Endothelial cell of umbilical vein (primary cell): ENCODE results near the gene AKAIN1. TPM values are rescaled to one million over a fixed set of nuclear protein-coding genes. Genes with fewer than 3 reads are reported as not detected.

ENCODE experiments used
- BruUV-seq: library from RNA; stranded (reverse); fragments of 400-500 nt; replicated peaks from 2 replicates; lab custom pipeline; 2021; lab: Mats Ljungman, UMichigan
- CTCF ChIA-PET: fragments of 300-600, 350-600 bp; sonication (Branson Sonifier 250); formaldehyde crosslinking; loops from one replicate; lab custom pipeline; 2021; ENCODE audit warnings: antibody characterized with exemption, inconsistent platforms; lab: Charles Lee
- POLR2A ChIA-PET: fragments of 300-600, 350-600 bp; sonication (Branson Sonifier 250); formaldehyde crosslinking; loops from one replicate; lab custom pipeline; 2021; ENCODE audit warnings: antibody characterized with exemption, inconsistent platforms; lab: Charles Lee
- DNase-seq: peaks from one replicate; pipeline ENCODE4 v3.0.0-alpha.2; 2011; ENCODE audit warnings: low read depth, low spot score
- FAIRE-seq: peaks from 2 replicates; lab custom pipeline; 2011; peaks lifted over from hg19 to GRCh38; lab: Jason Lieb, UNC
- H2AFZ ChIP-seq: 2 replicates; pipeline ENCODE4 v1.6.0; 2012; ENCODE audit warnings: low read depth, low read length, control low read depth, inconsistent platforms
- H3K27ac ChIP-seq: 2 replicates; pipeline ENCODE4 v1.5.1; 2011; ENCODE audit warnings: low read depth, mild to moderate bottlenecking, control low read depth, low read length, moderate library complexity; ENCODE audit not compliant: insufficient read depth
- H3K27me3 ChIP-seq, 2 experiments: 2 replicates each; pipeline versions ENCODE4 v1.6.0 to v1.6.1; 2011; ENCODE audit warnings: low read length in 2 of 2, mixed read lengths in 1 of 2; ENCODE audit not compliant: control insufficient read depth in 2 of 2, insufficient read depth in 2 of 2
- H3K36me3 ChIP-seq, 2 experiments: 2 replicates in 1 of 2; 3 replicates in 1 of 2; pipeline ENCODE4 v1.5.1; 2011; ENCODE audit warnings: low read length in 2 of 2, mild to moderate bottlenecking in 1 of 2, moderate library complexity in 1 of 2; ENCODE audit not compliant: control insufficient read depth in 2 of 2, insufficient read depth in 2 of 2; ENCODE audit errors: extremely low read depth in 1 of 2
- H3K4me1 ChIP-seq: 3 replicates; pipeline ENCODE4 v1.5.1; 2011; ENCODE audit warnings: mild to moderate bottlenecking, low read length; ENCODE audit not compliant: control insufficient read depth, insufficient read depth; ENCODE audit errors: extremely low read depth
- H3K4me2 ChIP-seq: 2 replicates; pipeline ENCODE4 v1.6.1; 2011; ENCODE audit warnings: low read length, control low read depth, mixed read lengths; ENCODE audit not compliant: insufficient read depth
- H3K4me3 ChIP-seq, 3 experiments: fragments of 200-600 bp in 1 of 3; sonication (generic), shearing (Covaris generic) in 1 of 3; replicated peaks in 1 of 3; 2 replicates each; pipeline ENCODE4 v1.5.1; 2011 to 2016; ENCODE audit warnings: control low read depth in 3 of 3, low read length in 3 of 3, mild to moderate bottlenecking in 2 of 3, inconsistent platforms in 1 of 3, low read depth in 1 of 3, moderate library complexity in 1 of 3; ENCODE audit not compliant: insufficient read depth in 1 of 3
- H3K79me2 ChIP-seq: 2 replicates; pipeline ENCODE4 v1.6.0; 2012; ENCODE audit warnings: low read length, inconsistent platforms; ENCODE audit not compliant: control insufficient read depth, insufficient read depth
- H3K9ac ChIP-seq: replicated peaks from 2 replicates; pipeline ENCODE3; 2011; ENCODE audit warnings: low read length, control low read depth; ENCODE audit not compliant: insufficient read depth; ENCODE audit errors: extremely low read depth
- H3K9me1 ChIP-seq: replicated peaks from 3 replicates; pipeline ENCODE4 v1.6.0; 2011; ENCODE audit warnings: mild to moderate bottlenecking, low read length; ENCODE audit not compliant: control insufficient read depth, insufficient read depth; ENCODE audit errors: extremely low read depth
- H3K9me3 ChIP-seq: replicated peaks from 2 replicates; pipeline ENCODE4 v1.5.1; 2012; ENCODE audit warnings: low read length, inconsistent platforms; ENCODE audit not compliant: control insufficient read depth, insufficient read depth
- H4K20me1 ChIP-seq: replicated peaks from 2 replicates; pipeline ENCODE3; 2011; ENCODE audit warnings: mild to moderate bottlenecking, low read length; ENCODE audit not compliant: control insufficient read depth, insufficient read depth; ENCODE audit errors: extremely low read depth
- CTCF ChIP-seq, 2 donors: IDR thresholded peaks; 1 replicate in 1 of 2; 2 replicates in 1 of 2; pipeline ENCODE4 v1.5.1; 2011; ENCODE audit warnings: low read length in 2 of 2, mild to moderate bottlenecking in 2 of 2, moderate library complexity in 2 of 2, control low read depth in 1 of 2, inconsistent platforms in 1 of 2, low read depth in 1 of 2; ENCODE audit not compliant: insufficient read depth in 1 of 2; ENCODE audit errors: extremely low read depth in 1 of 2
- EZH2 ChIP-seq: IDR thresholded peaks from 2 replicates; pipeline ENCODE4 v1.6.1; 2012; ENCODE audit warnings: borderline replicate concordance, low read depth, mild to moderate bottlenecking, moderate library complexity, low read length, inconsistent platforms; ENCODE audit not compliant: severe bottlenecking
- FOS ChIP-seq: IDR thresholded peaks from 2 replicates; pipeline ENCODE4 v1.6.1; 2011; ENCODE audit warnings: mild to moderate bottlenecking, low read length, moderate library complexity, borderline replicate concordance; ENCODE audit not compliant: insufficient read depth
- GATA2 ChIP-seq: IDR thresholded peaks from 2 replicates; pipeline ENCODE4 v1.7.0; 2011; ENCODE audit warnings: low read depth, mild to moderate bottlenecking, moderate library complexity, mixed read lengths, low read length; ENCODE audit not compliant: insufficient read length, insufficient read depth
- JUN ChIP-seq: IDR thresholded peaks from 2 replicates; pipeline ENCODE4 v1.6.1; 2011; ENCODE audit warnings: borderline replicate concordance, low read depth; ENCODE audit not compliant: insufficient read length, insufficient read depth
- MAX ChIP-seq: IDR thresholded peaks from 2 replicates; pipeline ENCODE4 v1.6.1; 2011; ENCODE audit not compliant: insufficient read depth, insufficient read length
- MYC ChIP-seq: IDR thresholded peaks from one replicate; pipeline ENCODE4 v1.6.1; 2011; ENCODE audit warnings: mild to moderate bottlenecking, low read depth, low read length
- POLR2A ChIP-seq: IDR thresholded peaks from 2 replicates; pipeline ENCODE4 v1.6.1; 2012; ENCODE audit warnings: low read depth, mild to moderate bottlenecking, control low read depth, low read length
- POLR2AphosphoS5 ChIP-seq: IDR thresholded peaks from 2 replicates; pipeline ENCODE4 v1.6.1; 2012; ENCODE audit warnings: low read depth, mild to moderate bottlenecking, control low read depth, low read length, moderate library complexity; ENCODE audit not compliant: insufficient read depth
- dilution Hi-C: fragments of 300-500 bp; cut with MboI; formaldehyde crosslinking; loops from one replicate; pipeline ENCODE4 v1.15.0; 2019; ENCODE audit warnings: low sequenced_read_pairs; ENCODE audit not compliant: extremely low pct_ligation_motif_present
- intact Hi-C: fragments of 100-400 bp; cut with micrococcal nuclease; formaldehyde crosslinking; loops from one replicate; pipeline ENCODE4 v1.10.0; 2022
- polyA plus RNA-seq, 4 experiments: library from polyadenylated mRNA; depleted of rRNA in 3 of 4; stranded (reverse) in 3 of 4; unstranded in 1 of 4; fragments of >200 nt; gene quantifications; 2 replicates each; pipeline versions ENCODE4 v1.2.1 to v1.2.3, GENCODE V29; 2011 to 2012; ENCODE audit warnings: missing spikeins in 1 of 4
- total RNA-seq: library from RNA; stranded (reverse); gene quantifications from 2 replicates; pipeline ENCODE4 v1.2.3, GENCODE V29; 2021

Gene AKAIN1
- total and polyA plus RNA-seq, 2 donors (not counting 3 experiments of a cell fraction or from before 2014, with no cell fraction given) = not detected

DNA sequence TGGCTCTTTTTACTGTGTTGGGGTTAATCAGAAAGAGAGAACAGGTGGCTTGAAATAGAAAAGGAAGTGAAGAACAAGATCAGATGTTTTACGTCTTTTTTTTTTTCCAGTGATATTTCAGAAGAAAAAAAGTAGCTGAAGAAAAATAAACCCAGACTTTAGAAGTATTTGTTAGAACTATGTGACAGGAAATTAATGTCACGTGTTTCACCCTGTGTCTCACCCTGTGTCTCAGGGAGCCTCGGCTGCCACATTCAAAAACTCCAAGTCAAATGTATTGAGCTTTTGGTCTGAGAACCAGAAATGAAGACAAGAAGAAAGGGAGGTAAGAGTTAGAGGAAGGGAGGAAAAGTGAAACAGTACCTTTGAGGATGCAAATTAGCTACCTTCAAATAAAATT, 38.0 kb downstream of the AKAIN1 start:
- ChIA-PET CTCF (no interaction called here), POLR2A (no interaction called here)
- Histone ChIP-seq H3K79me2 (no peaks in the 10 kb centered on the region), H3K4me2 (no peak overlapping the region), H3K36me3 (no peaks in the 10 kb centered on the region), H3K27ac (no peak overlapping the region), H3K9me3 (no peaks in the 10 kb centered on the region), H2AFZ (no peak overlapping the region), H3K9ac (no peak overlapping the region), H3K4me1 (no peaks in the 10 kb centered on the region), H3K4me3 (no peak overlapping the region), H4K20me1 (no peaks in the 10 kb centered on the region), H3K27me3 (no peaks in the 10 kb centered on the region), H3K9me1 (no peaks in the 10 kb centered on the region)
- FAIRE-seq = no peak
- no peak for TF ChIP-seq CTCF (IDR thresholded peaks at IDR 0.05; ENCODE audit: extremely low read depth in 1 of 2, insufficient read depth in 1 of 2, low read depth in 1 of 2, low read length in 2 of 2)
- no peak for TF ChIP-seq GATA2
- no peak for TF ChIP-seq MYC
- TF ChIP-seq MAX = no peak
- no peak for TF ChIP-seq EZH2
- TF ChIP-seq POLR2A = no peak
- TF ChIP-seq FOS = no peak
- TF ChIP-seq JUN = no peak
- no peak for TF ChIP-seq POLR2AphosphoS5
- no peak for DNase-seq
- dilution Hi-C loops (no loop called here), intact Hi-C loops (no loop called here)
- BruUV-seq = no TSS peak
